ENCODE data around the gene BCL11A. TPM values are rescaled to one million over a fixed set of nuclear protein-coding genes. Genes with fewer than 3 reads are reported as not detected.

BCL11A gene
- total and polyA plus RNA-seq, 2 of the 13 experiments (the other 11 are each of a cell fraction or from before 2014, with no cell fraction given): not detected

DNA sequence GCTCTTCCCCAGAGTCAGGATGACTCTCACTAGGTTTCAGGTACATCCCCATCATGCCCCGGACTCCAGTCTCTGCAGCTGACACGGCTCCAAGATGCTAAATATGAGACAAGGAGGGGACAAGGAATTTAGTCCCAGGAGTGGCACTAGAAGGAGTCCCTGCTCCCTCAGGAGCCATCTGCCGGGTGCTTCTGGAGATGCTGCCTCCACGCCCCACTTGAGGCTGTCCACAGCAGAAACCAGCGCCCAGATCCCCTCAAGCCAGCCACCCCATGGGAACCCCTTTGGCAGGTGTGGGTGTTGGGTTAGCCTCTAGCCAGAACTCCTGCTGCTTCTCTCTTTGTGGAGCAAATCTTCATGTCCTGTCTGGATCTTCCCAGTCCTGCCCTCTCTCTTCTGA is 40.3 kb downstream of the BCL11A start:
- WGBS (ENCODE audit: low lambda C conversion rate): 18% methylated on average over 4 of the region's 5 CpGs
- H3K9me3 ChIP-seq (ENCODE audit: low read length): no peaks in the 10 kb centered on the region
- no peaks in the 10 kb centered on the region for H3K36me3 ChIP-seq (replicated peaks in 1 of 2; ENCODE audit: control insufficient read depth in 1 of 2, insufficient read depth in 2 of 2, low read length in 2 of 2)
- no peak for DNase-seq (ENCODE audit: low spot score)
- H3K4me3 ChIP-seq (replicated peaks in 1 of 3; ENCODE audit: insufficient read depth in 1 of 3, low read depth in 2 of 3, low read length in 3 of 3): no peak overlapping the region
- H3K27me3 ChIP-seq (ENCODE audit: control insufficient read depth in 1 of 2, insufficient read depth in 2 of 2, low read length in 2 of 2): peaks cover 2 to 35% of the 10 kb centered on the region in 2 experiments; a peak in 3 of 5 replicates
- H3K4me2 ChIP-seq (ENCODE audit: low read depth, low read length): no peak overlapping the region
- H2AFZ ChIP-seq (ENCODE audit: low read length): no peak overlapping the region
- FAIRE-seq: no peak
- no peaks in the 10 kb centered on the region for H4K20me1 ChIP-seq (ENCODE audit: insufficient read depth, low read length)
- intact Hi-C loops (cut with micrococcal nuclease; ENCODE audit: unreplicated experiment): no loop called here
- POLR2A ChIA-PET: no interaction called here
- H3K27ac ChIP-seq (ENCODE audit: extremely low read length, insufficient read depth, low read length): no peak overlapping the region
- in situ Hi-C loops (cut with HindIII; ENCODE audit: extremely low pct_ligation_motif_present, low pct_unique_long_range_greater_than_20kb): no loop called here
- no peak overlapping the region for H3K9ac ChIP-seq (ENCODE audit: insufficient read depth, low read depth, low read length)
- CTCF ChIA-PET (ENCODE audit: low intra/inter-chr PET ratio, low total read pairs): no interaction called here
- BruUV-seq (replicated peaks): no TSS peak
- no peak for ATAC-seq
- no peaks in the 10 kb centered on the region for H3K4me1 ChIP-seq (ENCODE audit: insufficient read depth, low read length)
- H3K79me2 ChIP-seq (ENCODE audit: insufficient read depth, low read length): no peaks in the 10 kb centered on the region
- TF ChIP-seq ZNF891 (CRISPR knock-in tag; IDR thresholded peaks at IDR 0.05): no peak
- no peak for TF ChIP-seq FOXK1 (CRISPR knock-in tag; IDR thresholded peaks at IDR 0.05; ENCODE audit: borderline replicate concordance, low read depth)
- no peak for TF ChIP-seq SRSF9 (IDR thresholded peaks at IDR 0.05; ENCODE audit: borderline replicate concordance, insufficient read depth, low read depth, low read length, poor library complexity, severe bottlenecking)
- TF ChIP-seq, protein P1, sequence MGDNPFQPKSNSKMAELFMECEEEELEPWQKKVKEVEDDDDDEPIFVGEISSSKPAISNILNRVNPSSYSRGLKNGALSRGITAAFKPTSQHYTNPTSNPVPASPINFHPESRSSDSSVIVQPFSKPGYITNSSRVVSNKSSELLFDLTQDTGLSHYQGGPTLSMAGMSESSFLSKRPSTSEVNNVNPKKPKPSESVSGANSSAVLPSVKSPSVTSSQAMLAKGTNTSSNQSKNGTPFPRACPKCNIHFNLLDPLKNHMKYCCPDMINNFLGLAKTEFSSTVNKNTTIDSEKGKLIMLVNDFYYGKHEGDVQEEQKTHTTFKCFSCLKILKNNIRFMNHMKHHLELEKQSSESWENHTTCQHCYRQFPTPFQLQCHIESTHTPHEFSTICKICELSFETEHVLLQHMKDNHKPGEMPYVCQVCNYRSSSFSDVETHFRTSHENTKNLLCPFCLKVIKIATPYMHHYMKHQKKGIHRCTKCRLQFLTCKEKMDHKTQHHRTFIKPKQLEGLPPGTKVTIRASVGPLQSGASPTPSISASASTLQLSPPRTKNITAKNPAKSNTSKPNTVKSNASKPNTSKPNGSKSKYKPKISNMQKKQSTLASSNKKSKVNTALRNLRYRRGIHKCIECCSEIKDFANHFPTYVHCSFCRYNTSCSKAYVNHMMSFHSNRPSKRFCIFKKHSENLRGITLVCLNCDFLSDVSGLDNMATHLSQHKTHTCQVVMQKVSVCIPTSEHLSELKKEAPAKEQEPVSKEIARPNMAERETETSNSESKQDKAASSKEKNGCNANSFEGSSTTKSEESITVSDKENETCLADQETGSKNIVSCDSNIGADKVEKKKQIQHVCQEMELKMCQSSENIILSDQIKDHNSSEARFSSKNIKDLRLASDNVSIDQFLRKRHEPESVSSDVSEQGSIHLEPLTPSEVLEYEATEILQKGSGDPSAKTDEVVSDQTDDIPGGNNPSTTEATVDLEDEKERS (CRISPR knock-in tag; IDR thresholded peaks at IDR 0.05): no peak
- TF ChIP-seq, protein P2, sequence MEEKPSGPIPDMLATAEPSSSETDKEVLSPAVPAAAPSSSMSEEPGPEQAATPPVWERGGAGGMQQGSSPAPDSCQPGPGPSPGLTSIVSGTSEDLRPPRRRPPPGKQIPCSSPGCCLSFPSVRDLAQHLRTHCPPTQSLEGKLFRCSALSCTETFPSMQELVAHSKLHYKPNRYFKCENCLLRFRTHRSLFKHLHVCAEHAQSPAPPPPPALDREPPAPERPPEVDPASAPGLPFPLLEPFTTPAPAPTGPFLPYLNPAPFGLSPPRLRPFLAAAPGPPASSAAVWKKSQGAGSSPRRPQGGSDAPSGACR (CRISPR knock-in tag; IDR thresholded peaks at IDR 0.05): no peak
- TF ChIP-seq ZFP41 (CRISPR knock-in tag; IDR thresholded peaks at IDR 0.05; ENCODE audit: borderline replicate concordance): no peak
- TF ChIP-seq ZNF749 (CRISPR knock-in tag; IDR thresholded peaks at IDR 0.05; ENCODE audit: borderline replicate concordance): no peak
- TF ChIP-seq, protein P3, sequence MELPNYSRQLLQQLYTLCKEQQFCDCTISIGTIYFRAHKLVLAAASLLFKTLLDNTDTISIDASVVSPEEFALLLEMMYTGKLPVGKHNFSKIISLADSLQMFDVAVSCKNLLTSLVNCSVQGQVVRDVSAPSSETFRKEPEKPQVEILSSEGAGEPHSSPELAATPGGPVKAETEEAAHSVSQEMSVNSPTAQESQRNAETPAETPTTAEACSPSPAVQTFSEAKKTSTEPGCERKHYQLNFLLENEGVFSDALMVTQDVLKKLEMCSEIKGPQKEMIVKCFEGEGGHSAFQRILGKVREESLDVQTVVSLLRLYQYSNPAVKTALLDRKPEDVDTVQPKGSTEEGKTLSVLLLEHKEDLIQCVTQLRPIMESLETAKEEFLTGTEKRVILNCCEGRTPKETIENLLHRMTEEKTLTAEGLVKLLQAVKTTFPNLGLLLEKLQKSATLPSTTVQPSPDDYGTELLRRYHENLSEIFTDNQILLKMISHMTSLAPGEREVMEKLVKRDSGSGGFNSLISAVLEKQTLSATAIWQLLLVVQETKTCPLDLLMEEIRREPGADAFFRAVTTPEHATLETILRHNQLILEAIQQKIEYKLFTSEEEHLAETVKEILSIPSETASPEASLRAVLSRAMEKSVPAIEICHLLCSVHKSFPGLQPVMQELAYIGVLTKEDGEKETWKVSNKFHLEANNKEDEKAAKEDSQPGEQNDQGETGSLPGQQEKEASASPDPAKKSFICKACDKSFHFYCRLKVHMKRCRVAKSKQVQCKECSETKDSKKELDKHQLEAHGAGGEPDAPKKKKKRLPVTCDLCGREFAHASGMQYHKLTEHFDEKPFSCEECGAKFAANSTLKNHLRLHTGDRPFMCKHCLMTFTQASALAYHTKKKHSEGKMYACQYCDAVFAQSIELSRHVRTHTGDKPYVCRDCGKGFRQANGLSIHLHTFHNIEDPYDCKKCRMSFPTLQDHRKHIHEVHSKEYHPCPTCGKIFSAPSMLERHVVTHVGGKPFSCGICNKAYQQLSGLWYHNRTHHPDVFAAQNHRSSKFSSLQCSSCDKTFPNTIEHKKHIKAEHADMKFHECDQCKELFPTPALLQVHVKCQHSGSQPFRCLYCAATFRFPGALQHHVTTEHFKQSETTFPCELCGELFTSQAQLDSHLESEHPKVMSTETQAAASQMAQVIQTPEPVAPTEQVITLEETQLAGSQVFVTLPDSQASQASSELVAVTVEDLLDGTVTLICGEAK (IDR thresholded peaks at IDR 0.05): no peak
- TF ChIP-seq, protein P3 (CRISPR knock-in tag; IDR thresholded peaks at IDR 0.05): no peak

All from HepG2 (cell line).